ENCODE data around the gene DDX24.

DNA sequence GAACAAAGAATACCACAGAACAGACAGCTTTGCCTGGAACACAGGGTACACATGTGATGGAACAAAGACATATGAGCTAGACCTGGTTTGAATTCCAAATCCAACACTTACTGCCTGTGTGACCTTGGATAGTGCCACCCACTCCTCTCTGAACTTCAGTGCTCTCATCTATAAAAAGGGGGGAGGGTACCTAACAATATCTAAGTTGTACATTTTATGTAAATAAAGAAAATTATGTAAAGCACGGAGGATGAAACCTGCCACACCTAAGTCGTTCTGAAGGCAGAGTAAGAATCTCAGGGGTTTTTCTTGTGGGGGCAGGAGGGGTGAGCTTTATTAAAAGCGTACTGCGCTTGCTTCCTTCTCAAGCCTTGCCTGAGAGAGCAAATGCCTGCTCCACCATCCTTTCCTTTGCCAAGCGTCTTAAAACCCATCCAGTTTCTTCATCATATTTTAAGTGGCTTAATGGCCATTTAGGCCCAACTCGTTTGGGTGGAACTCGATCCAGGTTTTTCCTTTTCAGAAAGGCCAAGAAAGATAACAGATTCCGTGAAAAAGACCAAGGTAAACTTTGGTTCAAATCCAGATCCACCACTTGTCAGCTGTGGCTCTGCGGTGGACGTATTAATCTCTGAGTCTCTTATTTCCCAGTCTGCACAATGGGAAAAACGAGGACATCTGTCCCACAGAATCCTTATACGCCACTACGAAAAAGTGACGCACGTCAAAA is 946 bp downstream of the DDX24 start:
- no peak for TF ChIP-seq FOXK1 (CRISPR knock-in tag; IDR thresholded peaks at IDR 0.05)
- TF ChIP-seq, protein P1, sequence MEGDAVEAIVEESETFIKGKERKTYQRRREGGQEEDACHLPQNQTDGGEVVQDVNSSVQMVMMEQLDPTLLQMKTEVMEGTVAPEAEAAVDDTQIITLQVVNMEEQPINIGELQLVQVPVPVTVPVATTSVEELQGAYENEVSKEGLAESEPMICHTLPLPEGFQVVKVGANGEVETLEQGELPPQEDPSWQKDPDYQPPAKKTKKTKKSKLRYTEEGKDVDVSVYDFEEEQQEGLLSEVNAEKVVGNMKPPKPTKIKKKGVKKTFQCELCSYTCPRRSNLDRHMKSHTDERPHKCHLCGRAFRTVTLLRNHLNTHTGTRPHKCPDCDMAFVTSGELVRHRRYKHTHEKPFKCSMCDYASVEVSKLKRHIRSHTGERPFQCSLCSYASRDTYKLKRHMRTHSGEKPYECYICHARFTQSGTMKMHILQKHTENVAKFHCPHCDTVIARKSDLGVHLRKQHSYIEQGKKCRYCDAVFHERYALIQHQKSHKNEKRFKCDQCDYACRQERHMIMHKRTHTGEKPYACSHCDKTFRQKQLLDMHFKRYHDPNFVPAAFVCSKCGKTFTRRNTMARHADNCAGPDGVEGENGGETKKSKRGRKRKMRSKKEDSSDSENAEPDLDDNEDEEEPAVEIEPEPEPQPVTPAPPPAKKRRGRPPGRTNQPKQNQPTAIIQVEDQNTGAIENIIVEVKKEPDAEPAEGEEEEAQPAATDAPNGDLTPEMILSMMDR (IDR thresholded peaks at IDR 0.05) = no peak
- TF ChIP-seq, protein P2, sequence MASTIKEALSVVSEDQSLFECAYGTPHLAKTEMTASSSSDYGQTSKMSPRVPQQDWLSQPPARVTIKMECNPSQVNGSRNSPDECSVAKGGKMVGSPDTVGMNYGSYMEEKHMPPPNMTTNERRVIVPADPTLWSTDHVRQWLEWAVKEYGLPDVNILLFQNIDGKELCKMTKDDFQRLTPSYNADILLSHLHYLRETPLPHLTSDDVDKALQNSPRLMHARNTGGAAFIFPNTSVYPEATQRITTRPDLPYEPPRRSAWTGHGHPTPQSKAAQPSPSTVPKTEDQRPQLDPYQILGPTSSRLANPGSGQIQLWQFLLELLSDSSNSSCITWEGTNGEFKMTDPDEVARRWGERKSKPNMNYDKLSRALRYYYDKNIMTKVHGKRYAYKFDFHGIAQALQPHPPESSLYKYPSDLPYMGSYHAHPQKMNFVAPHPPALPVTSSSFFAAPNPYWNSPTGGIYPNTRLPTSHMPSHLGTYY (CRISPR knock-in tag; IDR thresholded peaks at IDR 0.05) = no peak
- TF ChIP-seq, protein P3, sequence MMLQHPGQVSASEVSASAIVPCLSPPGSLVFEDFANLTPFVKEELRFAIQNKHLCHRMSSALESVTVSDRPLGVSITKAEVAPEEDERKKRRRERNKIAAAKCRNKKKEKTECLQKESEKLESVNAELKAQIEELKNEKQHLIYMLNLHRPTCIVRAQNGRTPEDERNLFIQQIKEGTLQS (CRISPR knock-in tag; conservative IDR thresholded peaks at IDR 0.05) = no peak
- TF ChIP-seq, protein P4, sequence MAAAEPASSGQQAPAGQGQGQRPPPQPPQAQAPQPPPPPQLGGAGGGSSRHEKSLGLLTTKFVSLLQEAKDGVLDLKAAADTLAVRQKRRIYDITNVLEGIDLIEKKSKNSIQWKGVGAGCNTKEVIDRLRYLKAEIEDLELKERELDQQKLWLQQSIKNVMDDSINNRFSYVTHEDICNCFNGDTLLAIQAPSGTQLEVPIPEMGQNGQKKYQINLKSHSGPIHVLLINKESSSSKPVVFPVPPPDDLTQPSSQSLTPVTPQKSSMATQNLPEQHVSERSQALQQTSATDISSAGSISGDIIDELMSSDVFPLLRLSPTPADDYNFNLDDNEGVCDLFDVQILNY (CRISPR knock-in tag; IDR thresholded peaks at IDR 0.05) = no peak
- TF ChIP-seq ZNF512 (CRISPR knock-in tag; IDR thresholded peaks at IDR 0.05; ENCODE audit: borderline replicate concordance) = no peak
- TF ChIP-seq, protein P5, sequence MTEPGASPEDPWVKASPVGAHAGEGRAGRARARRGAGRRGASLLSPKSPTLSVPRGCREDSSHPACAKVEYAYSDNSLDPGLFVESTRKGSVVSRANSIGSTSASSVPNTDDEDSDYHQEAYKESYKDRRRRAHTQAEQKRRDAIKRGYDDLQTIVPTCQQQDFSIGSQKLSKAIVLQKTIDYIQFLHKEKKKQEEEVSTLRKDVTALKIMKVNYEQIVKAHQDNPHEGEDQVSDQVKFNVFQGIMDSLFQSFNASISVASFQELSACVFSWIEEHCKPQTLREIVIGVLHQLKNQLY (CRISPR knock-in tag; IDR thresholded peaks at IDR 0.05) = no peak
- no peak for TF ChIP-seq JUN (CRISPR knock-in tag; IDR thresholded peaks at IDR 0.05)

Measured in WTC11 (cell line).